Activated CD4-positive, alpha-beta T cell treated with anti-CD3 and anti-CD28 coated beads, Interleukin-2, amount 50 U/mL, for 24 hours (primary cell): ENCODE measurements around the gene KANSL1L.

Experiments
- DNase-seq, 2 donors: peaks; one replicate each; pipeline ENCODE4 v3.0.0-alpha.2; 2020; ENCODE audit warnings: low read depth in 1 of 2, low spot score in 1 of 2

Gene KANSL1L

DNA sequence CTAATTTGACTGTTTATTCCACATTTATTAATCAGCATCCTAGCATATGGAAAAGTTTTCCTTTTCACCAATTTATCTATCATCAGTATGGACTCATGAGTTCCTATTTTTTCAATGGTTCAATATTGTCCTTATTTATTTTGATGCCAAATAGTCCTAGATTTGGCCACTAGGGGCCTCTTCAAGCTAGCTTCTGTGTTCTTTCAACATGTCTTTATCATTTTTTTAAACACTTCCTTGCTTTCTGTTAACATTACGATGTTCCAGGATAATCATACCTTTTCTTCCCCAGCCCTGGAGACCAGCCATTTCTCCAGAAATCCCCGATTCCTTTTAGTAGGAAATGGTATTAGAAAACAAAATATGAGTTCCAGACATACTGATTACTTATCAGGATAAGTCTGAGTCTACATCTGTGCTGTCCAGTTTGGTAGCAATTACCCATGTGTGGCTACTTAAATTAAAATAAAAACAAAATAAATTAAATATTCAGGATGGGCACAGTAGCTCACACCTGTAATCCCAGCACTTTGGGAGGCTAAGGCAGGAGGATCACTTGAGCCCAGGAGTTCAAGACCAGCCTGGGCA lies 98.2 kb downstream of the KANSL1L start:
- no peak for DNase-seq

DNA sequence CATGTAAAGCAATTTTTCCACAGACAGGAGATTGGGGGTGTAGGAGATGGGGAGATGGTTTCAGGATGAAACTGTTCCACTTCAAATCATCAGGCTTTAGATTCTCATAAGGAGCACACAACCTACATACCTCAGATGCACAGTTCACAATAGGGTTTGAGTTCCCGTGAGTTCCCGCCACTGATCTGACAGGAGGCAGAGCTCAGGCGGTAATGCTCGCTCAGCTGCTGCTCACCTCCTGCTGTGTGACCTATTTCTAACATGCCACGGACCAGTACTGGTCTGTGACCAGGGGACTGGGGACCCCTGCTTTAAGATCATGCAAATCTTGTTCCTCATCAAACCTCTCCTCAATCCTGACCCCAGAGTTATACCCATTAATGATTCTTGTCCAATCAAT lies 98.7 kb downstream of the KANSL1L start:
- DNase-seq = no peak

DNA sequence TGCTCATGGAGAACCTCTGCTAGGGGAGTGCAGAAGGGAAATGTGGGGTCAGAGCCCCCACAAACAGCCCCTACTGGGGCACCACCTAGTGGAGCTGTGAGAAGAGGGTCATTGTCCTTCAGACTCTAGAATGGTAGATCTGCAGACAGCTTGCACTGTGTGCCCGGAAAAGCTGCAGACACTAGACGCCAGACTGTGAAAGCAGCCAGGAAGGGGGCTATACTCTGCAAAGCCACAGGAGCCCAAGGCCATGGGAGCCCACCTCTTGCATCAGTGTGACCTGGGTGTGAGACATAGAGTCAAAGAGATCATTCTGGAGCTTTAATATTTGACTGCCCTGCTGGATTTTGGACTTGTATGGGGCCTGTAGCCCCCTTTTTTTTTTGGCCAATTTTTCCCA lies 107.9 kb downstream of the KANSL1L start:
- no peak for DNase-seq

DNA sequence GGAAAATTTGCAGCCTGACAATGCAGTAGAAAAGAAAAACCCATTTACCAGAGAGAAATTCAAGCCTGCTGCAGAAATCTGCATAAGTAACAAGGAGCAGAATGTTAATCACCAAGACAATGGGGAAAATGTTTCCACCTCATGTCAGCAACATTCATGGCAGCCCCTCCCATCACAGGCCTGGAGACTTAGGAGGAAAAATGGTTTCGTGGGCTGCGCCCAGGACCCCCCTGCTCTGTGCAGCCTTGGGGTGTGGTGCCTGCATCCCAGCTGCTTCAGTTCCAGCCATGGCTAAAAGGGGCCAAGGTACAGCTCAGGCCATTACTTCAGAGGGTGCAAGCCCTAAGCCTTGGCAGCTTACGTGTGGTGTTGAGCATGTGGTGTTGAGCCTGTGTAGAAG lies 115.4 kb downstream of the KANSL1L start:
- DNase-seq = no peak

DNA sequence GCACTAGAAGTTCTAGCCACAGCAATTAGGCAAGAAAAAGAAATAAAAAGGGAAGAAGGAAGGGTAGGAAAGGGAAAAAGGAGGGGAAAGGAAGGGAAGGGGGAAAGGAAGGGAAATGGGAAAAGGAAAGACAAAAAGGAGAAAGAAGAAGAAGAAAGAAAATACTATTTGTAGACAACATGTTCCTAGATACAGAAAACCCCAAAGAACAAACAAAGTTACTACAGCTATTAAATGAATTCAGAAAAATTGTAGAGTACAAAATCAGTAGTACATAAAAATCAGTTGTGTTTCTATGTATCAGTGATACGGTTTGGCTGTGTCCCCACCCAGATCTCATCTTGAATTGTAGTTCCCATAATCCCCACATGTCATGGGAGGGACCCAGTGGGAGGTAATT lies 116.5 kb downstream of the KANSL1L start:
- DNase-seq = no peak

DNA sequence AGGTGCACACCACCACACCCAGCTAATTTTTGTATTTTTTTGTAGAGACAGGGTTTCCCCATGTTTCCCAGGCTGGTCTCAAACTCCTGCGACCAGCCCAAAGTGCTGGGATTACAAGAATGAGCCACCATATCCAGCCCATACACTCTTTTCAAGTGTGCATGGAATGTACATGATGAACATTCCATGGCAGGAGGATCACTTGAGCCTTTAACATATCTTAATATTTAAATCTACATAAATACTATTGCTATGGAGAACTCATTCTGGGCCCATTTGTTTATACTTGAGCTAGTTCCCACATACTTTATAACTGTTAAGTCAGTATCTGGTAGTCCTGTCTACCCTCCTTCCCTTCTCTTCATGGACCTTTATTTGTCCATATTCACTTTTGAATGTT lies 120.3 kb downstream of the KANSL1L start:
- DNase-seq = no peak

DNA sequence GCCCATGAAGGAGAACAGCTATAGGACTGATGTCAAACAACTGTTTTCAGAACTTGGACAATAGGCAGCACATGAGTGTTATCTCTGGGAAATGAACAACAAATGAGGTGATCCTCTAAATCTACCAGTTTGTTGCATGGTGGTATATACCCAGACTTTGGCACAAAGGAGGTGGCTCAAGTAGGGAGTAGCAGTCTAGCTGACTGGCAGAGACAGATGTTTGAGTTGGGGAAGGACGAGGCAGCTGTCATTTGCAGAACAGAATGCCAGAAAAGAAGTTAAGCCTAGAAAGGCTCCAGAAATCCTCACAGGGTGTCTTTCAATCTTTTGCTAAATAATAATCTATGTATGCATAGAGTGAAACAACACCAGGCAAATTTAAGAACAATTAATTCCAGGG lies 121.4 kb downstream of the KANSL1L start:
- no peak for DNase-seq

DNA sequence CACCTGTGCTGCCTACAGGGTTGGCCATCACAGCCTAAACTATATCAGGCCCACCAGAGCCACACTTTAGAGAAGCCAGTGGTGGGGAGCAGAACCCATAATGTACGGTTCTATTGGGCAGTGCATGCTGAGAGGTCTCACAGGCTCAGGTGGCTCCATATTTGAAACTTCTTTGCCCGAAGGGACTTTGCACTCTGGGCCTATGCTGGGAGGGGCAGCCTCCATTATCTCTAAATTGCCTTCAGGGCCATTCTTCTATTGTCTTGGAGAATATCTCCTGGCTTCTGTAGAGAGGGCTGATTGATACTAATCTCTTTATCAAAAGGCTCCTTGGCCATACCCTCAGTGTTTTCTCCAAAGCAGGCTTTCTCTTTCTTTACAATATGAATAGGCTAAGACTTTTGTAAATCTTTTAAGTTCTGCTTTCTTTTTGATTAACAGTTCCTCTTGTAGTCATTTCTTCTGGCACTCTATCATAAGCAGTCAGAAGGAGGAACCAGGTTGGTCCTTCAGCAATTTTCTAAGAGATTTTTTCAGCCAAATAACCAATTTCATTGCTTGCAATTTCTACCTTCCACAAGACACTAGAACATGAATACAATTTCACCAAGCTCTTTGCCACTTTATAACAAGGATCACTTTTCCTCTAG lies 124.2 kb downstream of the KANSL1L start:
- DNase-seq = no peak

DNA sequence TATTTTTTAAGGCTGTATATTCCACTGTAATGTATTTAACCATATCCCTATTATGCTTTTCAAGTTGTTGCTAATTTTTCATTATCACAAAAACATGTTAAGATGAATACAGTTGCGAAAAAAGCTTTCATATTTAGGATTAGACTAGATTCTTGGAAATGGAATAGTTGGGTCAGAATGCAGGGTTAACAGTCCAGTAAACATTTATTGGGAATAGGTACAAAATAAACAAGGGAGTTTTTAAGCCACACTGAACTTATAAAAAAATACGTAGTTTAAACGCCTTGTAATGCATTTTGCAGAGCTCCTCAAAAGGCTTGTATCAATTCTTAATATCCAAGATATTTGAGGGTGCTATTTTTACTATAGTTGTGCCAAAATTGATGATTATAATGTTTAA lies 133.1 kb downstream of the KANSL1L start:
- no peak for DNase-seq

DNA sequence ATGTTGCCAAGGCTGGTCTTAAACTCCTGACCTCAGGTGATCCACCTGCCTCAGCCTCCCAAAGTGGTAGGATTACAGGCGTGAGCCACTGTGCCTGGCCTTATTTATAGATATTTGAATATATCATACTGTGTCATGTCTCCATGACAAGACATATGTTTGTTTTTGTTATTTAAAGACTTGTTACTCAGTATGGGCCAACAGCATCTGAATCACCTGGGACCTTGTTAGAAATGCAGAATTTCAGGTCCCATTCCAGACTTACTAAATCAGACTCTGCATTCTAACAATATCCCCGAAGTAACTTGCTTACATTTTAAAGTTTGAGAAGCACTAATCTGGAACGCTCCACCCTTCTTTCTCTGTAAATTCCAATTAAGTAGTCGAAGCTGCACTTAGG lies 135.5 kb downstream of the KANSL1L start:
- DNase-seq = no peak

DNA sequence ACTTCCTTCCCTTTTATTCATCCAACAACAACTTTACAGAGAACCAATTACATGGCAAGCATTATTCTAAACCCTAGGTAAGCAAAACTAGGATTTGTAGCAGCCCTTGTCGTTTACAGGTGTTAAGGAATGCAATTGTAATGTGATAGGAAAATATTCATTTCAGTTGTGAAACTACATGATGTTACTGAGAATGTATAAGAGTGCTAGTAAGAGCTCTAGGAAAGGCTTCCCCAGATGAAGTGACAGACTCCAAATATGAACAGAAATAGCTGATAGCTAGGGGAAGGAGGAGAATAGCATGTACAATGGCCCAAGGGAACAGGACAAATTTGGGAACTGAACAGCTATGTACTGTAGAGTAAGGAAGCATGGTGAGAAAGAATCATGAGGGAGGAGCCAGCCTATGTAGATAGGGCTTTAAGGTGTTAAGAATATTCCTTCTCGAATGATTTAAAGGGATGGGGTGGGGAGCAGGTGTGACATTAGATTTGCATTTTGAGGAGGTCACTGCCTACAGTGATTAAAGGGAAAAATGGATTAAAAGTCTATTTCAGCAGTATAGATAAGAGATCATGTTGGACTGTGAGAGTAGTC lies 137.0 kb downstream of the KANSL1L start:
- DNase-seq = no peak

DNA sequence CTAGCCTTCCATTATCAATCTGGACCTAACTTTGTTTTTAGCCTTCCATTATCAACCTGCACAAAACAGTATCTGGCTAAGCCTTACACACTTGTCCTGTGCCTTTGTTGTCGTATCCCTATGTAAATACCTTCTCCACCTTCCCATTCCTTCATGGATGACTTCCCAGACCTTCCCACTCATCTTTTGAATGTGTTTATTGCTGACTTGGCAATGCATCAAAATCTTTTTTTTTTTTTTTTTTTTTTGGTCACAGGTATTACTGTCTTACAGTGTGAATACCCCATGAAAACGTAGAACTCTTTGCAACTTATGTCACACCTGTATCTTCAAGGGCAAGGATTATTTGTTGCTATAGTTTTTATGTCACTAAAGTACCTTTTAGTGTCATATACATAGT lies 143.0 kb downstream of the KANSL1L start:
- no peak for DNase-seq

DNA sequence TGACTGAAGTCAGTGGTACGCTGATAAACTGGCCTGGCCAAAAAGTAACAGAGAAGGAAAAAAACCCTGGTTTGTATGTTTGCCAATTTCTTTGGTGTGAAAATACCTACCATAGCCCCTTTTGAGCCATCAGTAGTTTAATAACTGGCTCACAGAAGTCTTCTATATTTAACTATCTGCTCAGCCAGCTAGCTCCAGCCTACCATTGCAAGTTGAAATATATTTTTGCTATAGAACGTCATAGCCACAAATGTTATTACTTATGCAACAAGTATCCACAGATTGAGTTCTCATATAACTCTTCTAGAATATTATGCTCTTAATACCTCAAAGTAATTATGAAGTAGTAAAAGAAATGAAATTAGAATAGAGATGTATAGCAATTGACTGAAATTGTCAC lies 143.6 kb downstream of the KANSL1L start:
- DNase-seq = no peak

DNA sequence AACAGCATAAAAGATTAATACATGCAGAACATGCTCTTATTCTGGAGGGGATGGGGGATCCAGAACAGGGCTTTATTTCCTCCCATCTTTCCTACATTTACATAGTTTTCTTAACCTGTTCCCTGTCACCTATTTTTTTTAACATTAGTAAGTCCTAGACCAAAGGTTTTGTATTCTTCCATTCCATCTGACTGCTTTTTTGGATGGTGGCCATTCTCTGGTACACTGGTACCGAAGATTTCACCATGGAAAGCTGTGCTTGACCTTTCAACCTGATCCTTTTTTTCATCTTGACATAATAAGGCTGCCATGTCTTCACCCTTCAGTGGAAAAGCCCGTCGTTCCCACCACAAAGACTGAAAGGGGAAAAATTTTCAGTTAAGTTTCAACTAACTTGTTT lies 148.4 kb downstream of the KANSL1L start:
- no peak for DNase-seq

DNA sequence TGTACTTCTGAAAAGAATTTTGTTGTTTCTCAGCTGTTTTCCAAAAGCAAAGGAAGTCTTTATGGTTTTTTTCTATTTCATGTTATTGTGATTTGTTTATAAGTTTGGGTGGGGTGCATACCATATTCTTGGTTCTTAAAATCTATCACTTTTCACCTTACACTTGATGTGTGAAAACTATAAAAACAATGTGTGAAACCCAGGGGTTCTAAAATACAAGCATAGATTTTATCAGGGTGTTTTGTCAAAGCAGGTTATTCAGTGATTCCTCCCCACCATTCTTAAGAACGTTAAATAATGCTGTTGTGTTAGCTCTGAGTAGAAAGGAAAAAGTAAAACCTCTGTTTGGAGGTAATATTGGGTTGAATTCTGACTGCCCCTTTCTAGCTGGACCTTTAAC lies 151.1 kb downstream of the KANSL1L start:
- DNase-seq = no peak

DNA sequence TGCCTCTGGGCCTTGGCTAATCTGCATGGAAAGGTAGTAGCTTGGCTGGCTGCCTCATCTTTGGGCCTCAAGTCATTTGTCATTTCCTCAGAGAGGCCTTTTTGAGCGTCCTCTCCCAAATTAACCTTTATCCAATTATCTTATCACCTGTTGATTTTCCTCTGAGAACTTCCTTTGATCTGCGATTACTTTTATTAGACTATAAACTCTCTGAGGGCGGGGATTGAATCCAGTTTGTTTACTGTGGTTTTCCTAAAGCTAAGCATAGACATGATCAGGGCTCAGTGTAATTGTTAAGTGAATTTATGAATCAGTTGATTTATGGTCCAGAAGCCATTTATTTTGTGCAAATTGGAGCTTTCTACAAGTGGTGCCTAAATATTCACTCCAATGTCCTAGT lies 161.3 kb downstream of the KANSL1L start:
- no peak for DNase-seq

DNA sequence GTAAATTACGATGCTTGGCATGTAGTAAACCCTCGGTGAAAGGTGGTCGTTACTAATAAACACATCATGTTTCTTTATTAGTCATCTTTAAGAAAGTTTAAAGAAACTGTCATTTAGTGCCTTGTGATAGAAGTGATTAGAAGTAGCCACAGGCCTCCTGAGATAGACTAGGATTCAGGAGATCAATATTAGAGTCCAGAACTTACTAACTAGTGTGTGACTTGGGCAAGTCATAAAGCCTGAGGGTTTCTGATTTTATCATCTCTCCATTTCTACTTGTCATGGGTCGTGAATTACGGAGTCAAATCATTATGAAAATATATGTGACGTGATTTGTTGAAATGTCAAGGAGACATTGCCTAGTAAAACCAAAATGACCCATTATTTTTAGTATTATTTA lies 162.1 kb downstream of the KANSL1L start:
- DNase-seq = no peak

DNA sequence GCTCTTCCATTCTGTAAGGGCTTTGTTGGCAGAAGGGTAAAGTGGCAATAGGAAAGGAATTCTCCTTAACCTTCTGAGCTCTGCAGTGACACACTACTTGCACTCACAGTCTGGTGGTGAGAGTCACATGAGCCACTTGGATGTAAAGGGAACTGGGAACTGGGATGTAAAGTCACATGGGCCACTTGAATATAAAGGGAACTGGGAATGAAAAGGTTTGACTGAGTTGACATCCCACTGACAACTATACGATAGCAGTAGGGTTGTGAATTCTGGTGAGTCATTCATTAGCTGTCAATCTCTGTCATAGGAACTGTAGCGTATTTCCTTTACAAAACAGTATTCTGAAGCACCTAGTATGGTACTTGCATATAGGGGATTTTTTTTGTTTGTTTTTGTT lies 163.3 kb downstream of the KANSL1L start:
- no peak for DNase-seq

DNA sequence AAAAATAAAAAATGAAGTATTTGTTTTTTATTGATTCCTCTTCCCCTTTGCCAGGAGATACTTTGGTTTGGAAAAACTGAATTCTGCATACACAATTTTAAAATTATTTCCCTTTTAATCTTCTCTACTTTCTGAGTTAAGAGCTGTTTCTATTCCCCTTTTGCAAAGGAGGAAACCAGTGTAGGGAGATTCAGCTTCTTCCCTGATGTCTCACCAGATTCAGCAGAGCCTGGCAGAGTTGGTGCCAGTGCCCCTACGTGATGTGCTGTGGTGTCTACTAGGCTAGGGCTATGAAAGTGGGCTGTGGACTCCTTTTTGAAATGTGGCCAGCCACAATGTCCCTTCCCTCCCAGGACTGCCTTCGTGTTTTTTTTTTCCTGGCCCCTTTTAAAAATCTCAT lies 166.3 kb downstream of the KANSL1L start:
- no peak for DNase-seq

DNA sequence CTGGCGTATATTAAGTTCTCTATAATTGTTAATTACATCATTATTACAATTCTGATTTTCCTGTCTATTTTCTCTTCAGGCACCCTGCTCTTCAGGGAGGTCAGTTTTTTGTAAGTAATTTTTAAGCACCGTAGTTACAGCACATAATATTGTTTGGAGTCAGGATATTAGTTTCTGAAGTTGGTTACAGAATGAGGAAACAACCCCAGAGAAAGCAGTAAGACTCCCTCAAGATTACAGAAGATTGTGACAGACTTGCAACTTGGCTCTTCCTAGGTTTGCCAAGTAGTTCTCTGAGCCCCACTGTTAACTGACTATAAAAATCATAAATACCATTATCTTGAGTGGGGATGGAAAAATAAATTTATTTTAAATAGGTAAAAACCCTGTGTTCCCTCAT lies 167.8 kb downstream of the KANSL1L start:
- no peak for DNase-seq

DNA sequence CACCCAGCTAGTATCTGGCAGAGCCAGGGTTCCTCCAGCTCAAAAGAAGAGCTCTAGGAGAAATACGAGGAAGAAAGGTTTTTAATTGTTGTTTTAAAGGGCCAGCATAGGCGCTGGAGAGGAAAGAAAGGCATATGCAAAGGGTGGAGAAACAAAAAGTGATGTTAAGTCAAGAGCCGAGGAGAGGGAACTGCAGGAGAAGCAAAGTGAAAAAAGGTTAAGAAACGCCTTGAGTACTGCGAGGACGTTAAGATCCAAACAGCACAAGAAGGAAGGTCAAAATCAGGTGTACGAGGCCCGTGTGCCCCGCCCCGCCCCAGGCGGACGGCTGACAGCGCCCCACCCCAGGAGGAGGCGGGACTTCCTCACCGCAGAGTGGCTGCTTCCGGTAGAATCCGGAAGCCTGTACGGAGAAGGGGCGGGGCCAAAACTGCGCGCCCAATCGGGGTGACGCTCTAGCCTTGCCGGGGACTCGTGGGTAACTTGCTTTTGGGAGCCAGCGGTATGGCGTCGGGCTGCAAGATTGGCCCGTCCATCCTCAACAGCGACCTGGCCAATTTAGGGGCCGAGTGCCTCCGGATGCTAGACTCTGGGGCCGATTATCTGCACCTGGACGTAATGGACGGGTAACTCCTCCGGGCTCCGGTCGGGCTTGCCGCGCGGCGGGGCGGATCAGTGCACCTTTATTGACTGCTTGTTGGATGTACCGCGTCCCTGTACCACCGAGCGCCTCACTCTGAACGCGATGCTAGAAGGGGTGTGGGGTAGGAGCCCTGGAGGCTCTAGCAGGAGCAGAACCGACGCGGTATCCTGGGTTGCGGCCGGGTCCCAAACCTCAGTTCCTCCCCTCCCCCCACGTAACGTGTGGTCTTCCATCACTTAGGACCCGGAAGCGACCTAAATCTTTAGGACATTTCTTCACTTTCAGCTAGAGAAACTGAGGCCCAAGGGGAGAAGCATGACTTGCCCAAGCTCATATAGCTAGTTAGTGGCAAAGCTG lies 168.8 kb downstream of the KANSL1L start, which contains the start of gene RPE:
Gene RPE (plus strand): TSS at position 481 of the 1,000 bp plus-strand sequence. CDS start 24 bp downstream, at position 505.
- DNase-seq = peak; percentile 95 to 97
